IPS-18a (cell line): ENCODE results near the gene MIS18BP1.

Source experiments
- H3K27ac ChIP-seq: one replicate; pipeline ENCODE4 v1.5.1; 2013; ENCODE audit warnings: low read length
- H3K27me3 ChIP-seq: one replicate; pipeline ENCODE4 v1.6.1; 2013; ENCODE audit warnings: mild to moderate bottlenecking, low read length; ENCODE audit not compliant: control insufficient read depth, insufficient read depth
- H3K36me3 ChIP-seq: one replicate; pipeline ENCODE4 v1.6.1; 2013; ENCODE audit warnings: low read depth, low read length; ENCODE audit not compliant: control insufficient read depth
- H3K4me1 ChIP-seq: one replicate; pipeline ENCODE4 v1.6.1; 2013; ENCODE audit warnings: low read depth, low read length; ENCODE audit not compliant: control insufficient read depth
- H3K4me3 ChIP-seq: one replicate; pipeline ENCODE4 v1.5.1; 2013; ENCODE audit warnings: low read length
- H3K9ac ChIP-seq: one replicate; pipeline ENCODE4 v1.6.1; 2013; ENCODE audit warnings: mild to moderate bottlenecking, low read length, moderate library complexity
- H3K9me3 ChIP-seq: one replicate; pipeline ENCODE4 v1.6.1; 2013; ENCODE audit warnings: low read depth, low read length; ENCODE audit not compliant: control insufficient read depth

Gene MIS18BP1

GRCh38 chr14:45261209-45261608, 8.2 kb upstream of the MIS18BP1 start:
- H3K9ac ChIP-seq = no peak overlapping the region
- peaks cover 16% of the 10 kb centered on the region for H3K9me3 ChIP-seq
- H3K27ac ChIP-seq = no peak overlapping the region
- no peaks in the 10 kb centered on the region for H3K36me3 ChIP-seq
- H3K4me1 ChIP-seq = no peaks in the 10 kb centered on the region
- no peak overlapping the region for H3K4me3 ChIP-seq
- H3K27me3 ChIP-seq = no peaks in the 10 kb centered on the region

GRCh38 chr14:45258805-45259204, 5.8 kb upstream of the MIS18BP1 start:
- Histone ChIP-seq H3K4me1 (no peaks in the 10 kb centered on the region), H3K27ac (no peak overlapping the region), H3K27me3 (no peaks in the 10 kb centered on the region), H3K4me3 (no peak overlapping the region), H3K36me3 (no peaks in the 10 kb centered on the region), H3K9ac (no peak overlapping the region), H3K9me3 (peaks cover 16% of the 10 kb centered on the region)

GRCh38 chr14:45258073-45258472, 5.1 kb upstream of the MIS18BP1 start:
- Histone ChIP-seq H3K4me1 (no peaks in the 10 kb centered on the region), H3K4me3 (no peak overlapping the region), H3K9me3 (peaks cover 12% of the 10 kb centered on the region), H3K27ac (no peak overlapping the region), H3K36me3 (no peaks in the 10 kb centered on the region), H3K27me3 (no peaks in the 10 kb centered on the region), H3K9ac (no peak overlapping the region)

DNA sequence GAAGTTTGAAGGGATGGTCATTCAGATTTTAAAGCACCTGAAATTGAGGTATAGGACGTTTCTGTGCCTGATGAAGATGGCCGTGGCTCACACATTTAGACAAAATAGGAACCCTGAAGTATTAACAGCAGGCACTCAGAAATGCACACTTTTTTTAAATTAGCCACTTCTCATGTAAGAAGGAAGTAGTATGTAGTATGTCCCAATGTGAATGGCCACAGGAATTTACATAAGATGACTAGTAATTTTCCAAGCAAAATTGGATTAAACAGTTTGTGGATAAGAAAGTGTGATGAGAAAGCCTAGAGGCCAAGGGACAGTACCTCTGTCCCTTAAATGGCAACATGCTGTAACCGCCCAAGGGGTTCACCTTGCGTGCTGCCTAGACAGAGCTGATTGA, 1.8 kb upstream of the MIS18BP1 start:
- Histone ChIP-seq H3K9ac (no peak overlapping the region), H3K27me3 (no peaks in the 10 kb centered on the region), H3K4me3 (no peak overlapping the region), H3K36me3 (no peaks in the 10 kb centered on the region), H3K27ac (no peak overlapping the region), H3K4me1 (no peaks in the 10 kb centered on the region), H3K9me3 (peaks cover 12% of the 10 kb centered on the region)

GRCh38 chr14:45253754-45254310, 830 bp upstream of the MIS18BP1 start:
- H3K9ac ChIP-seq = peak overlapping the region; percentile 86
- no peaks in the 10 kb centered on the region for H3K27me3 ChIP-seq
- H3K27ac ChIP-seq = peak overlapping the region; percentile 59
- H3K9me3 ChIP-seq = peaks cover 12% of the 10 kb centered on the region
- no peaks in the 10 kb centered on the region for H3K36me3 ChIP-seq
- H3K4me3 ChIP-seq = peak overlapping the region; percentile 96
- H3K4me1 ChIP-seq = no peaks in the 10 kb centered on the region

GRCh38 chr14:45252366-45253069, 484 bp downstream of the MIS18BP1 start:
- Histone ChIP-seq H3K4me1 (no peaks in the 10 kb centered on the region), H3K9me3 (peaks cover 1% of the 10 kb centered on the region), H3K36me3 (no peaks in the 10 kb centered on the region)

DNA sequence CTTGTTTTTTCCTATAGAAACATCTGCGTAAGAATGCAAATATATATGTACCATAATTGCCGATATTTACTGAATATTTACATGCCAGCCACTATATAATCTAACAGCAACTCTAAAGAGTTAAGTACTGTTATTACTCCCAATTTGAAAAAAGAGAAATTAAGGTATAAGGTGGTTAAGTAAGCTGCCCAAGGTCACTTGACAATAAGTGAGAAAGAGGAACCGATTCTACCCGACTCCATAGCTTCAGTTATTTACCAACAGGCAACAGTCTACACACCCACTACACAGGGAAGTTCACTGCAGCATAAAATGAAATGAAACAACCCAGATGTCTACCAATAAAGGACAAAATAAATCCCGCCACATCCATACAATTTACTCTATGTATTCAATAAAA, 1.1 kb downstream of the MIS18BP1 start:
- Histone ChIP-seq H3K9me3 (no peaks in the 10 kb centered on the region), H3K36me3 (no peaks in the 10 kb centered on the region), H3K9ac (peak overlapping the region; percentile 86), H3K4me1 (no peaks in the 10 kb centered on the region), H3K27me3 (no peaks in the 10 kb centered on the region), H3K4me3 (peak overlapping the region; percentile 96), H3K27ac (no peak overlapping the region)

More at GRCh38 chr14:45252366-45253069, 484 bp downstream of the MIS18BP1 start:
- Histone ChIP-seq H3K4me3 (peak overlapping the region; percentile 96), H3K9ac (peak overlapping the region; percentile 86), H3K27me3 (no peaks in the 10 kb centered on the region), H3K27ac (peak overlapping the region; percentile 67)

DNA sequence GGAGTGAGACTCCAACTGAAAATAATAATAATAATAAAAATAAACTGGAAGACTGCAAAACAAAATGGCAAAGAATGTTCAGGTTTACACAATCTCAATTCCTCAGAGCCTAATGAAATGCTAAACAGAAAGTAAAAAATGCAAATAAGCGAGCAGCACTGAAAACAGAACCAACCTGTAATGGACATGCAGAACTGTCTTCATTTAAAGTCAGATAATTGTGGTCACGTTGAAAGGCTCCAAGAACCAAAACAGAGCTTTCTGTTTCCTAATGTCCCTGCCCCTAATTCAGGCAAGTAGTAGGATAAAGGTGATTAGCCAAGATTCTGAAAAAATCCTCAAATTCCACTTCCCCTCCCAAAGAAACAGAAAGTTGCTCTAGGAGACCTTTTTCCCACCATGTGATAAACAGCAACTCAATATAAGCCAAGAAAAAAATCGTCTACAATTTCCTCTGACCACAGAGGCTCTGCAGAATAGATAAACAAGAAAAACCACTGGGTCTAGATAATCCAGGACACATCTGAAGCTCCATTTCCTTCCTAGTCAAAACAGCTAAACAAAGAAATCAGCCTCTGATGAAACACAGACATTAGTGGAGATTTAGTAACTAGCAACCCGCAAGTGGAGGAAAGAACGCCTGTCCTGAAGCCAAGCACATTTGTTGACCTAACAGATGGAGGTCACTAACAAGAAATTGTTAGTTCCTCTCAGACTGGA, 3.0 kb downstream of the MIS18BP1 start:
- Histone ChIP-seq H3K9me3 (no peaks in the 10 kb centered on the region), H3K4me3 (no peak overlapping the region), H3K27me3 (no peaks in the 10 kb centered on the region), H3K27ac (no peak overlapping the region), H3K4me1 (no peaks in the 10 kb centered on the region), H3K36me3 (no peaks in the 10 kb centered on the region), H3K9ac (no peak overlapping the region)

GRCh38 chr14:45247427-45247826, 5.6 kb downstream of the MIS18BP1 start:
- no peaks in the 10 kb centered on the region for H3K27me3 ChIP-seq
- H3K27ac ChIP-seq = no peak overlapping the region
- no peak overlapping the region for H3K9ac ChIP-seq
- no peak overlapping the region for H3K4me3 ChIP-seq
- H3K4me1 ChIP-seq = no peaks in the 10 kb centered on the region
- no peaks in the 10 kb centered on the region for H3K9me3 ChIP-seq
- H3K36me3 ChIP-seq = peaks cover under 1% of the 10 kb centered on the region

DNA sequence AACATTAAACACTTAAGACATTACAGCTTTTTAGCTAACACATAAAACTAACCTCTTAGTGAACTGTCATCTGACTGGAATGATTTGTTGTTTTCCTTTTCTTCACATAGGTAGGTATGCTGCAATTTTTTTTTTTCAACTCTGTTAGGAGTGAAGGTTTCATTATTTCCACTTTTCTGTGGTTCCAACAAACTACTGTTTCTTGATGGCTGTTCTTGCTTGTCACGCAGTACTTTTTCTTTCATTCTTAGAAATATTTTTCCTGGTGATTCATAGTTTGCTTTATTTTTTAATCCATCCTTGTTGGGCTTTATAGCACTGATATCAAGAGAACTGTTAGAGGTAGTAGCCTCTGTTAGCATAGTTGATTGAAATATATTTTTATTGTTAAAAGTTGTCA, 6.3 kb downstream of the MIS18BP1 start:
- no peak overlapping the region for H3K9ac ChIP-seq
- H3K4me1 ChIP-seq = no peaks in the 10 kb centered on the region
- H3K4me3 ChIP-seq = no peak overlapping the region
- no peaks in the 10 kb centered on the region for H3K27me3 ChIP-seq
- no peaks in the 10 kb centered on the region for H3K9me3 ChIP-seq
- H3K27ac ChIP-seq = no peak overlapping the region
- peaks cover 8% of the 10 kb centered on the region for H3K36me3 ChIP-seq

- Histone ChIP-seq H3K9ac (no peak overlapping the region), H3K9me3 (no peaks in the 10 kb centered on the region), H3K27me3 (no peaks in the 10 kb centered on the region), H3K36me3 (peaks cover 8% of the 10 kb centered on the region), H3K27ac (no peak overlapping the region), H3K4me3 (no peak overlapping the region), H3K4me1 (no peaks in the 10 kb centered on the region)
Measured at GRCh38 chr14:45246151-45246550, 6.9 kb downstream of the MIS18BP1 start.
